ENCODE measurements around the gene DCPS. TPM values are rescaled to one million over a fixed set of nuclear protein-coding genes. Genes with fewer than 3 reads are reported as not detected.
"Not testable (repeated sequence)": the region's sequence is repeated elsewhere in the genome, so short reads cannot be mapped to it uniquely, and the experiment has no call there.

The DCPS gene
- total RNA-seq, 1 donor from 2014 or later: 15.5 TPM

DNA sequence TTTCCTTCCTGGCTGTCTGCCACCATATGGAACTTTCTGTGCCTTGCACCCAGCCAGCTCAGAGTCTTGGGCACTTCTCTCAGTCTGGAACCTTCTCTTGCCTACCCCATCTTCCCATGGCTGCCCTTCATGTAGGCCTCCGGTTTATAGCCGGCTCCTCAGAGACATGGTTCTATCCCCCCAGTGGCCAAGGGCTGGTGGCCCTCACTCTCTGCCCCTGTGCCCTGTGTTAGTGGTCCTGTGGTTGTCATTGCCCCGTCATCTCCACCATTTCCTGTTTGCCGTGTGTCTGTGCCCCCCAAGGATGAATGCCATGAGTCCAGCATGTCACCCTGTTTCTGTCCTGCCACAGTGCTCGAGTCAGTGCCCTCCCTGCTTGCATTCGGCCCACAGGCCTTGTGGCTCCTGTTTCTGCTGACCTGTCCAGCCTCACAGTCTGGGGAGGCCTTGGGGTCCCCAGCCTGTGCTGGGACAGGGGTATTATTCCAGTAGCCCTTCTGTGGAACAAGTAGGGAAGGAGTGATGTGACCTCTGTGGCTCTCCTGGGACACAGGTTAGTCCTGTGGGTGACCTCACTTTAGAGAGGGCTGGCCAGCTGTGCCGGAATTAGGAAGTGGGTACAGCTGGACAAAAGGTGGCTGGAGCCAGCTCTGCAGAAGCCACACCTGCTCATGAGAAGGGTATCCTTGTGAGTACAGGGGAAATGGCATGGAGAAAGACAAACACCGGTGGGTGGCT lies 82.3 kb downstream of the DCPS start:
- H3K4me1 ChIP-seq: peaks cover 21% of the 10 kb centered on the region
- DNase-seq (ENCODE audit: extremely low spot score in 2 of 2): no peak
- intact Hi-C loops (cut with DNase I): no loop called here
- H3K4me3 ChIP-seq: no peak overlapping the region
- H3K9me3 ChIP-seq: no peaks in the 10 kb centered on the region
- H3K27ac ChIP-seq: peak overlapping the region; percentile 10
- no peaks in the 10 kb centered on the region for H3K36me3 ChIP-seq
- no peaks in the 10 kb centered on the region for H3K27me3 ChIP-seq
- TF ChIP-seq POLR2AphosphoS5 (IDR thresholded peaks at IDR 0.05; ENCODE audit: insufficient read depth in 1 of 2, low read depth in 1 of 2): no peak
- no peak for TF ChIP-seq POLR2A (IDR thresholded peaks at IDR 0.05)
- TF ChIP-seq, protein P1, sequence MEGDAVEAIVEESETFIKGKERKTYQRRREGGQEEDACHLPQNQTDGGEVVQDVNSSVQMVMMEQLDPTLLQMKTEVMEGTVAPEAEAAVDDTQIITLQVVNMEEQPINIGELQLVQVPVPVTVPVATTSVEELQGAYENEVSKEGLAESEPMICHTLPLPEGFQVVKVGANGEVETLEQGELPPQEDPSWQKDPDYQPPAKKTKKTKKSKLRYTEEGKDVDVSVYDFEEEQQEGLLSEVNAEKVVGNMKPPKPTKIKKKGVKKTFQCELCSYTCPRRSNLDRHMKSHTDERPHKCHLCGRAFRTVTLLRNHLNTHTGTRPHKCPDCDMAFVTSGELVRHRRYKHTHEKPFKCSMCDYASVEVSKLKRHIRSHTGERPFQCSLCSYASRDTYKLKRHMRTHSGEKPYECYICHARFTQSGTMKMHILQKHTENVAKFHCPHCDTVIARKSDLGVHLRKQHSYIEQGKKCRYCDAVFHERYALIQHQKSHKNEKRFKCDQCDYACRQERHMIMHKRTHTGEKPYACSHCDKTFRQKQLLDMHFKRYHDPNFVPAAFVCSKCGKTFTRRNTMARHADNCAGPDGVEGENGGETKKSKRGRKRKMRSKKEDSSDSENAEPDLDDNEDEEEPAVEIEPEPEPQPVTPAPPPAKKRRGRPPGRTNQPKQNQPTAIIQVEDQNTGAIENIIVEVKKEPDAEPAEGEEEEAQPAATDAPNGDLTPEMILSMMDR (IDR thresholded peaks at IDR 0.05): no peak

DNA sequence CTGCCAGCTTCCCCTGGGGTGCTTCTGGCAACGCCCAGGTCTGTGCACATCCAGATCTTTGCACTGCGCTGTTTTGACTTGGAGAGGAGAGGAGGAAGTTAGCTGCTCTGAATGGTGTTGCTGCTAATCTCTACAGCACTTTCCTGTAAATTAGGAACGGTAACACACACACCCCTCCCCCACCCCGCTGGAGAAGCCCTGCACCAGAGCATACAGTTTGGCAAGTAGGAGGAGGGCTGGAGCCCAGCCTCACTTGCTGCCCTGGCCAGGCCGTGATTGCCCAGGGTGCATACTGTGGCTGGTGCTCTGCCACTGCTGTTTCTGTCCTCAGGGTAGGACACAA lies 82.8 kb downstream of the DCPS start:
- H3K9me3 ChIP-seq; DNase-seq (ENCODE audit: extremely low spot score in 2 of 2); H3K27ac ChIP-seq; H3K27me3 ChIP-seq; H3K4me3 ChIP-seq; H3K36me3 ChIP-seq; intact Hi-C loops (cut with DNase I): not testable (repeated sequence)
- H3K4me1 ChIP-seq: peaks cover 26% of the 10 kb centered on the region

DNA sequence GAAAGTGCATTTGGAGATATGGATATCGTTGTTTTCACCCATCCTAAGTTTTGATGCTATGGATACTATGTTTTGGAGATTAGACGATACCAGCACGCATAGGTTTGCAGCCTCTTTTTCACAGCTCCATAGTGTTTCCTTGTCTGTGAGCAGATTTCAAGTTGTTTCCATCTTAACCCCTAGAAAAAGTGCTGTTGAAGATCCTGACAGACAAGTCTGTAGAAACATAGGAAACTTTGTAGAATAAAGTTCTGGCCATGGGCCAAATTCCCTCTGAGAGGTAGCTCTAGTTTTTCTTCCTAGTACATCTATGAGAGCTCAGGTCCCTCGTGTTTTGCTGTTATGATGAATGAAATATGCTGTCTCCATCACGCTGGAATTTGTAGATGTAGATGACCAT lies 84.0 kb downstream of the DCPS start:
- no peak overlapping the region for H3K4me3 ChIP-seq
- DNase-seq (ENCODE audit: extremely low spot score in 2 of 2): no peak
- no peaks in the 10 kb centered on the region for H3K27me3 ChIP-seq
- peaks cover 35% of the 10 kb centered on the region for H3K4me1 ChIP-seq
- no peaks in the 10 kb centered on the region for H3K36me3 ChIP-seq
- H3K27ac ChIP-seq: no peak overlapping the region
- intact Hi-C loops (cut with DNase I): no loop called here
- TF ChIP-seq POLR2AphosphoS5 (IDR thresholded peaks at IDR 0.05; ENCODE audit: insufficient read depth in 1 of 2, low read depth in 1 of 2) (no peak), POLR2A (IDR thresholded peaks at IDR 0.05) (no peak)
- TF ChIP-seq, protein P1 (IDR thresholded peaks at IDR 0.05): no peak
- H3K9me3 ChIP-seq: no peaks in the 10 kb centered on the region

DNA sequence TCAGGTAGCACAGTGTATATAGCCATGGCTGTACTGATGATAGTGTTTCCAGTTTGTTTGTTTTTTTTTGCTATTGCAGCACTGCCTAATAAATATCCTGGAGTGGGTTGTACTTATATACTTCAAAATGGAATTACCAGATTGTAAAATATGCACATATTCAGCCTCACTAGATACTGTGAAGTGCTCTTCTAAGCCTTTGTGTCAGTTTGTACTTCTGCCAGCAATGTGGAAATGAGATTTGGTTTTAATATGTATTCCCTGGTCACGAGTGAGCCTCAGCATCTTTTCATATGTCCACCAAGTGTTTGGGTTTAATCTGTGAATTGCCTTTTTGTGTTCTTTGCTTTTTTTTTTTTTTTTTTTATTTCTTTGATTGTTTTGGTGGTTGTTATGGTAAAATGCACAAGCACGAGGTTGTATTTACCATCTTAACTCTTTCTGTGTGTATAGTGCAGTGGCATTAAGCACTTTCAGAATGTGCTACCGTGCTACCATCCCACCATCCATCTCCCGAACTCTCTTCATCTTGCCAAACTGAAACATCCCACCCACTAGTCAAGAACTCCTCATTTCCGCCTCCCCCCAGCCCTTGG lies 86.5 kb downstream of the DCPS start:
- TF ChIP-seq, protein P1 (IDR thresholded peaks at IDR 0.05): no peak
- TF ChIP-seq POLR2AphosphoS5 (IDR thresholded peaks at IDR 0.05; ENCODE audit: insufficient read depth in 1 of 2, low read depth in 1 of 2): no peak
- TF ChIP-seq POLR2A (IDR thresholded peaks at IDR 0.05): no peak
- intact Hi-C loops (cut with DNase I): no loop called here

DNA sequence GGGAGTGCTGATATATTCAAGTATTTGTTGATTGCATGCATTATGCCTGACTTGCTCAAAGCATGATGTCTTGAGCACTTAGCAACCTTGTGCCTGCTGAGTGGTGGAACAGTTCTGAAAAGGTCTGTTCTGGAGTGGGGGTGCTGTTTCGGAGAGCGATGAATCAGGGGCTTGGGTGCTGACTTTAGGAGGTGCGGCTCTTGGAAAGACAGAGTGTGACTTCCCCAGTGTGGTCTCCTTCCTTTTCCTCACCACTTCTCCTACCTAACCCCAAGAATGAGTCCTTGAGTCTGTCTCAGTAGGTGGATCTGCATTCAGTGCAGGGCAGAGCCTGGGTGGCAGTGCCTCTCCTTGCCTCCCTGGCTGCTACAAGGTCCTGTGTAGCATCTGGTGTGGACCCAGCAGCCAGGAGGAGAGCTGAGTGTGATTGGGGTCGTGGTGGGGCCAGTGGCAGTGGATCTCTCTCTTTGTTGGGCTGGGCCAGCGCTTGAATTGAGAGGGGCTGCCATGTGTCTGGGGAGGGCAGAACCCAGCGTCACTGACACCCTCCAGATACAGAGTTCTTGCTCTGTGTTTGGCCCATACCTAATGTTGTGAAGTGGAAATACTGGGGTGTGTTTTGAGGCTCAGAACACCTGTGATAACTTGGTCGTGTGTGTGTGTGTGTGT lies 87.6 kb downstream of the DCPS start:
- intact Hi-C loops (cut with DNase I): no loop called here
- H3K9me3 ChIP-seq: no peaks in the 10 kb centered on the region
- no peaks in the 10 kb centered on the region for H3K27me3 ChIP-seq
- H3K4me1 ChIP-seq: peaks cover 38% of the 10 kb centered on the region
- TF ChIP-seq, protein P1 (IDR thresholded peaks at IDR 0.05): no peak
- no peak for TF ChIP-seq POLR2AphosphoS5 (IDR thresholded peaks at IDR 0.05; ENCODE audit: insufficient read depth in 1 of 2, low read depth in 1 of 2)
- TF ChIP-seq POLR2A (IDR thresholded peaks at IDR 0.05): no peak
- H3K27ac ChIP-seq: no peak overlapping the region
- no peaks in the 10 kb centered on the region for H3K36me3 ChIP-seq
- DNase-seq (ENCODE audit: extremely low spot score in 2 of 2): no peak
- no peak overlapping the region for H3K4me3 ChIP-seq

More for the DNA sequence above, 86.5 kb downstream of the DCPS start:
- Histone ChIP-seq H3K27me3 (no peaks in the 10 kb centered on the region), H3K36me3 (no peaks in the 10 kb centered on the region), H3K9me3 (no peaks in the 10 kb centered on the region), H3K4me3 (no peak overlapping the region), H3K4me1 (peaks cover 44% of the 10 kb centered on the region), H3K27ac (no peak overlapping the region)
- no peak for DNase-seq (ENCODE audit: extremely low spot score in 2 of 2)
